ENCODE results near the gene LST1.
"Not testable (repeated sequence)": the region's sequence is repeated elsewhere in the genome, so short reads cannot be mapped to it uniquely, and the experiment has no call there.

LST1 gene

GRCh38 chr6:31586008-31586407 lies at the start of gene LST1:
Gene LST1 (plus strand): TSS chr6:31586277. CDS start chr6:31587300, 1,023 bp downstream.
- DNase-seq: no peak

GRCh38 chr6:31538805-31539400 lies 47.2 kb upstream of the LST1 start:
- DNase-seq: no peak

GRCh38 chr6:31540640-31541039 lies 45.4 kb upstream of the LST1 start:
- DNase-seq: no peak

GRCh38 chr6:31541059-31541657 lies 44.9 kb upstream of the LST1 start:
- DNase-seq: peak; percentile 46

GRCh38 chr6:31541658-31542521 lies 44.2 kb upstream of the LST1 start, which contains the start of gene DDX39B:
Gene DDX39B (minus strand): TSS chr6:31542003. CDS start chr6:31540532, 1,471 bp downstream.
- peak; percentile 97 for DNase-seq

- no peak for DNase-seq
These were observed 42.4 kb upstream of the LST1 start for GRCh38 chr6:31543639-31544038.

GRCh38 chr6:31544676-31545075 lies 41.4 kb upstream of the LST1 start:
- no peak for DNase-seq

- DNase-seq: no peak
These were observed 40.8 kb upstream of the LST1 start for GRCh38 chr6:31545291-31545690.

- DNase-seq: peak; percentile 94
These were observed 39.6 kb upstream of the LST1 start, which contains the start of gene ATP6V1G2 for GRCh38 chr6:31546339-31546957. Gene ATP6V1G2 (minus strand): TSS chr6:31546608. CDS start chr6:31546559, 49 bp downstream.

GRCh38 chr6:31546958-31547726 lies 38.9 kb upstream of the LST1 start, which contains the start of gene NFKBIL1:
Gene NFKBIL1 (plus strand): TSS chr6:31547608. CDS start chr6:31547695, 87 bp downstream.
- DNase-seq: peak; percentile 98

- DNase-seq: no peak
These were observed 38.1 kb upstream of the LST1 start for GRCh38 chr6:31547727-31548543.

GRCh38 chr6:31548544-31548873 lies 37.6 kb upstream of the LST1 start:
- no peak for DNase-seq

- not testable (repeated sequence) for DNase-seq
These were observed 34.7 kb upstream of the LST1 start for GRCh38 chr6:31551371-31551770.

- no peak for DNase-seq
These were observed 29.8 kb upstream of the LST1 start for GRCh38 chr6:31556307-31556706.

- no peak for DNase-seq
These were observed 28.4 kb upstream of the LST1 start for GRCh38 chr6:31557443-31558317.

- no peak for DNase-seq
These were observed 27.8 kb upstream of the LST1 start for GRCh38 chr6:31558318-31558625.

GRCh38 chr6:31558631-31559500 lies 27.2 kb upstream of the LST1 start:
- DNase-seq: no peak

- DNase-seq: no peak
These were observed 26.5 kb upstream of the LST1 start for GRCh38 chr6:31559606-31559957.

- DNase-seq: no peak
These were observed 25.9 kb upstream of the LST1 start for GRCh38 chr6:31559958-31560696.
